Frontal cortex (tissue), 4 donors: ENCODE measurements around the gene NEIL3. TPM values are rescaled to one million over a fixed set of nuclear protein-coding genes. Genes with fewer than 3 reads are reported as not detected.

Experiments used
- DNase-seq, 2 donors: peaks; one replicate each; pipeline ENCODE4 v3.0.0; 2012; ENCODE audit warnings: low spot score in 2 of 2
- FAIRE-seq: peaks from 2 replicates; lab custom pipeline; 2012; peaks lifted over from hg19 to GRCh38; lab: Jason Lieb, UNC
- total RNA-seq: library from RNA; depleted of rRNA; stranded (reverse); fragments of >200 nt; gene quantifications from one replicate; pipeline ENCODE4 v1.2.3, GENCODE V29; 2014
- donor health status: control.
- donor health status: control.
- donor health status: control.

The NEIL3 gene
- total RNA-seq, 1 donor from 2014 or later = 7.3 TPM

DNA sequence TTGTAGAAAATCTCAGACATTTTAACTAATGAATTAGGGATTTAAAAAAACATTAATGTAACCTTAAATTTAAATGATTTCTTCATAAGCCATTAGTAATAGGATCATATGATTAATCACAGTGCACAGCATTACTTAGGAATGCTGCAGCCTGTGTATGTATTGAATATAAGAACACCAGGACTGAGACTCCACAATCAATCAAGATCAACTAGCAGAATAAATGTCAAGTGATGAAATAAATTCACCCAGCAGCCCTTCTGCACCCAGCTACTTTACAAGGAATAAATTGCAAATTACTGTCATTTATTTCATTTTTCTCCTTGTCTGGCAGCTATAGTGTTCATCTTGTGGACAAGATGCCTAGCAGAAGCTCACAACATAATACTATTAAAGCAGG lies 46.5 kb downstream of the NEIL3 start:
- DNase-seq (no peak), FAIRE-seq (no peak)

DNA sequence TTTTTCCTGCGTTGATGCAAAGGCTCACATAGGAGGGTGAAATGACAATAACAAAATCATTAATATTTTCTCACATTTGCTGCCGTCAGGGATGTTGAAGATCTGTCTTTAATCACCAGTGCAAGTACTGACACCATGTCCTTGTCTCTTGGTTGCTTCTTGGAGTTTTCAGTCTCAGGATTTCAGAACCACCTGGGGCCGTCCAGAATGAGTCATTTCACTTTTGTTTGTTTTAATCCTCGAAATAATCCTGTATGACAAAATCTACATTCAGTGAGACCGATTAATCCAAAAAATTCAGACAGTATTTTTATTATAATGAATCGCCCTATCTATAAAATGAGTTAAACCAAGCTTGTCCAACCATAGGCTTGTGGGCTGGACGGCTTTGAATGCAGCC lies 47.2 kb downstream of the NEIL3 start:
- FAIRE-seq = no peak
- DNase-seq = no peak

DNA sequence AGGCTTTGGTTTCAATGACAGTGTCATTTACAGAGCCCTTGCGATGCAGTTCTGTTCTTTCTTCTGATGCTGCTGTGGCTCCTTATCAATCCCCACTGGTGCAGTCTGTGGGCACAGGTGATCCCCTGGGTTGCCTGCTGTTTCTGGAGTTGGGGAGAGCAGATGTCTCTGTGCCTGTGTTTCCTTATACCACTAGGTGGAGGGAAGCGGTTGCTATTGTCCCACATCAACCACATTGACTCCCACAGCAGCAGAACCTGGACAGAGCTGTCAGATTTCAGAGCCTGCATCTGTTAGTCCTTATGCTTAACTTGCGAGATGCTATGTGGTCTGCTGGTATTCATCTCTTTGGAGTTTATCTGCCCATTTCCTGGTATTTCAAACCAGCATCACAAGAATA lies 57.7 kb downstream of the NEIL3 start:
- FAIRE-seq (no peak), DNase-seq (no peak)

DNA sequence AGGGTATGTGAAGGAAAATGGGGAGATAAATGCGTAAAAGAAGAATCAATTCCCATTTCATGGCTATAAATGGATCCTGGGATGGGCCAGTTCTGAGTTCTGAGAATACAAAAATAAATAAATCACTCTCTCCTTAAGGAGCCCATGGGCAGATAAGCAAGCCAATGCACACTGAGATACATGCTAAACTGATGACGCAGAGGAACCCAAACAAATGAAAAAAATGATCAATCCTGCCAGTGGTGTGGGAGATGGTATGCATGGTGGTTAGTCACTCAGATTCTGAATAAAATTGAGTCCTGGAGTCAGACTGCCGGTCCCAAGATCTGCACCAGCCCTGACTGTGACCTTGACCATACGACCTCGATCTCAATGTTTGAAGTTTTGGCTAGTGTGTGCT lies 59.7 kb downstream of the NEIL3 start:
- FAIRE-seq = no peak
- DNase-seq = no peak

DNA sequence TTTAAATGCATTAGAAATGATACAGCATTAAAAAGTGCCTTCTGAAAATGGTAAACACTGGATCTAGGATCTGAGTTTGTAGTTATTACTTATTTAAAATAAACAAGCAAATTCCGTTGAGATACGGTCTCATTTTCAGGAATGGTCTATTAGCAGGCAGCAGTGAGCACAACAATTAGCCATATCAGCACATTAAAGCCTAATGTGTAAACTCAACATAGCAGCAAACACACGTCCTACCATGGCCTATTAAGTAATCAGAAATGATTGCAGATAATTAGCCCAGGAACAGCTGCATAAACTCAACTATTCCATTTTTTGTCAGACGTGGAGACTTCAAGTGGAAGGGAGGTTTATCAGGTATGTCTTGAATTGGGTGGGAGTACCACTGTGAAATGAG lies 61.8 kb downstream of the NEIL3 start:
- FAIRE-seq (no peak), DNase-seq (no peak)

DNA sequence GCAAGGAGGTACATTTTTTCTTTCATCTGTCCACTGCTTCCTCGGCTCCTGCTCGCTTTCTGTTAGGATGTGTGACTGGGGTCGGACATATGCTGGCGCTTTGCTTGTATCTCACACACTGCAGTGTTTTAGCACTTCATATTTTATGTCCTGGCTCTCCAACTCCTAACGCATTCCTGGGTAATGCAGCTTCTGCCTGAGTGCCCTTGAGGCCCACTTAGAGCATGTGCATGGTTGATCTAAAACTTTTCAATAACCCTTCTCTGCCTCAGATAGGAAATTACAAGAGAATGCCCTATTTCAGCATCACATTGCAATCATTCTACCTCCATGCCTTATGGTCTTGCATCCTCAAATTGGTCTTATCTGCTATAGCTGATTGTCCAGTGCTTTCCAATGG lies 65.3 kb downstream of the NEIL3 start:
- FAIRE-seq (no peak), DNase-seq (no peak)

DNA sequence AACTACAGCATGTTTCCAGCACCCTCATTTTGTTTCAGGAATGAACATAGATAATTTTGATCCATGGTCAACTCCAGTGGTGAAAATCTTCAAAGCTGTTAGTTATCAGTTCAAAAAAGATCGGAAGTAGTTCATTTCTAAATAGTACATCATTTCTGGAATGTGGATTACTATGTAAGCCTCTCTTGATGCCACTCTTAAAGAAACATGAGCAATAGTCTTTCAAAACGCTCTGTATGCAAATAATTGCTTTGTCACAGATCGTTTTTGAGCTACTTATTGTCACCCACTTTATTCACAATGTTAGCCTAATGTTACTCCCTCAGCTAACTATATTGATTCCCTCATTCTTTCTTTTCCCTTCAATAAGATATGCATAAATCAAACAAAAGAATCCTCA lies 65.7 kb downstream of the NEIL3 start:
- FAIRE-seq = no peak

DNA sequence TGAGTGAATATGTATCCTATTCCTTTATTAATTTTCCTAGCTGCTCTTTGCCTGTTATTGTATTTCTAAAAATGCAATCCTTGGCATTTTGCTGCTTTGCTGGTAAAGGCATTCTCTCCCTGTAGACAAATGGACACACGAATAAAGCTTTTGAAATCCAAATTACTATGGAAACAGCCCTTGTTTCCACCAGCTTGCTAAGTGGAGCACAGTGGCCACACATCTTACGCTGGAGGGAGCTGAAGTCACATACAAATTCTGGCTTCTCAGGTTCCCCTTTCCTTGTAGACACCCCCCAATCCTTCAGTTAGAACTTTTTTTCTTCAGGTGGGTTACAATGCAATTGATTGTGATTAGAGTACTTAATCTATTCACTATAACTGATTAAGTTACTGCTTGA lies 66.3 kb downstream of the NEIL3 start:
- FAIRE-seq (no peak), DNase-seq (no peak)

More for the DNA sequence above, 65.7 kb downstream of the NEIL3 start:
- no peak for DNase-seq

DNA sequence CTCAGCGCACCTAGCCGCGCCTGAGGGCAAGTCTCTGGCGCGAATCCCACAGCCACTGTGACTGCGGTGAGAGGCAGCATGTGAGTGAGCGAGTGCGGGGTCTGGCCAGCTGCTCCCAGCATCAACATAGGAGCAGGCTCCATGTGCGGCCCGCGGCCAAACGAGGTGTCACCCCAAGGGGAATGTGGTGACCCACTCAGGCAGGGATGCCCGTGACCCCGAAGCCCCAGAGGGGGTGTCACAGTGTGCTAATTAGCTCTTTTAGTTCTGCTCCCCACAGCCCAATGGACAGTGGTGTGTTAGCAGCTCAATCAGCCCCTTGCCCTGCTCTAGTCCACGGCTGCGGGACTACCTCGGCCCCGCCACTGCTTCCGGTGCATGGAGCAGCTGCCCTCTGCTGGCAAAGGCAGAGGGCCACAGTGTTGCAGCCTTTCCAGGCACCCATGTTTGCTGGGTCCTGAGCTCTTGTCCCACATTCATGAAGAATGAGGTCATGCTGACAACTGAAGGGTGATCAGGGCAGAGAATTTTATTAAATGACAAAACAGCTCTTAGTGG lies 71.1 kb downstream of the NEIL3 start:
- FAIRE-seq = no peak
- DNase-seq = no peak

DNA sequence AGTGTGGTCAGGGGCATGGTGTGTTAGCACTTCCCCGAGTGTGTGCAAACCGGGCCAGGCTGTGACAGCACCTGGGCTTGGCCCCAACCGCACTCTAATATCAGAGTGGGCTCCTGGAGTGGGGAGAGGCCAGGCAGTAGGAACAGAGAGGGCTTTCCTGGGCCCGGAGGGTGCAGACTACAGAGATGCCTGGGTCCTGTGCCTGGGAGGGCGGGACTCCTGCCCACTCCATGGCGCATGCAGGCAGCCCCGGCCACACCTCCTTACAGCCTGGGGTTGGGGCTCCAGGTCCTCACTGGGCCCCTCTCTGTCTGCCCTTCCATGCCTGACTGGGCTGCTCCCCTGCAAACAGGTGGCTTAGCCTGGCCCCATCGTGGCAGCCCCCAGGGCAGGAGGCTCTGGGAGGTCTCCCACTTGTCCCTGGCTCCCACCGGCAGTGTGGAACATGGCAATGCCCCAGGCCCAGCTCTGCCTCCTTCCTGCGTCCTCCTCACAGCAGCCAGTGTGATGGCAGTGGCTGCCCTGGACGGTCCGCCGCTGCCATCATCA lies 72.2 kb downstream of the NEIL3 start:
- FAIRE-seq = no peak
- no peak for DNase-seq

DNA sequence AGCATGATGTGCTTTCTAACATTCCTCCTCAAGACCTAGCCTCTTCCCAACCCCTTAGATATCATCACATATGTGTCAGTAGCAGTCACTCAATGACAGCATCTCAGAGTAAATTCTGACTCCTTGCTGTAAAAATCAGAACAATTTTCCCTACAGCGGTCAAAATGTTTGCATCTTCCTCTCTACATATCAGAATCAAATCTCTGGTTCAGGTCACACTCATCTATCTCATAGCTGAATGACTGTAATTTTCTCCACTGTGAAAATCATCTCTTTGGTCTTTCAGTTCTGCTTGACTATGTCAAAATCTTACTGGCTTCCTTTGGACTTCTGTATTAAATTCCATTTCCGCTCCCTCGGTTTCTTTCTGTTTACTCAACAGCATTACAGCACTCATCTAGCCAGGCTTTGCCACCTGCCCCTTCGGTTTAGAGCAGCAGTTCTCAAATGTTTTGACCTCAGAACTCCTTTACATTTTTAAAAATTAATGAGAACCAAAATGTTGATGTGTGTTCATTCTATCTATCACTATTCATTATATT lies 75.3 kb downstream of the NEIL3 start:
- no peak for FAIRE-seq
- no peak for DNase-seq

DNA sequence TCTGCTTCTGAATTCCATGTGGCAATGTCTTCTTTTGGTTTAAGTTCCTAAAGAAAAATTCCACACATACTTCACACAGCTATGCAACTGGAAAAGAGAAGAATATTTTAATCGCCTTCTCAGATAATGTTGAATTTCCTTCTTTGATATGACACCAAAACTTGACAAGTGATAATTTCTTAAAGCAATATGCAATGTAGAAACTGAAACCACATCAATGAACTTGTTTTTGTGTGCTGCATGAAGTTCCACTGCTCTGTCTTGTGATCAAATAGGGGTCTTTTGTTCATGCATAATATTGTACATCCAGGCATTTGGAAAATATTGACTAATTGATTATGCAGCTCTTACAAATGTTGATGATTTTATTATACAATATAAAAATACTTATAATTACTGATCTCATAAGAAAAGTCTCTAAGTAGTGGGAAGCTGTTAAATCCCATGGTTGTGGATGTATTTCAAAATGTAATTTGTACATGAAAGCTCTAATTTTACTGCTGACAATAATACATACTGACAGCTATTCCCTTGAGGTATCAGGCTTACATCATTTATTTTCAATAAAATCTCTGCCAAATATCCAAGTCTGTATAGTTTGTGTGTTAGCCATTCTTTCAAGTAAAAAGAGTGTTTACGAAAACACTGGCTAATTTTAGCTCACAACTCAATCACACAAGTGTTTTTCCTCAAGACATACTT lies 76.1 kb downstream of the NEIL3 start:
- no peak for DNase-seq
- no peak for FAIRE-seq

DNA sequence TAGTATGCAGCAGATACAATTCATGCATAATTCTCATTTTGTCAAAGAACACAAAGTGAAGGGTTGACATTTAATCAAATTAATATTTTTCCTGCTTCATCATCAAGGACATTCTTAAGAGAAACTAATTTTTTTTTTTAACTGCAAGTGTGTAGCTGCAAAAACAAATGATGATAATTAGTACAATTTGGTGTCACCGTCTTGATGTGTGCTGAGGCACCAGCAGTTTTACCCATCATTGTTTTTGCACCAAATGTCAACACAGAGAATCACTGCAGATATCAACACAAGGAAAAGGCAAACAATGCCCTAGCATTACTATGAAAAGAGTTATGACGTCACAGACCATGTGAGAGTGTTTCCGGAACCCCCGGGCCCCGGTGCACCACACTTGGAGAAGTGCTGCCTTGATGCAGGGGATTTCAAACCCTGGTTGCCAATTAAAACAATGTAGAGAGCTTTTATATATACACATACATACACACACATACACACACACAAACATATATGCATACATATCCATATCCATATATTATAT lies 76.7 kb downstream of the NEIL3 start:
- FAIRE-seq (no peak), DNase-seq (no peak)

DNA sequence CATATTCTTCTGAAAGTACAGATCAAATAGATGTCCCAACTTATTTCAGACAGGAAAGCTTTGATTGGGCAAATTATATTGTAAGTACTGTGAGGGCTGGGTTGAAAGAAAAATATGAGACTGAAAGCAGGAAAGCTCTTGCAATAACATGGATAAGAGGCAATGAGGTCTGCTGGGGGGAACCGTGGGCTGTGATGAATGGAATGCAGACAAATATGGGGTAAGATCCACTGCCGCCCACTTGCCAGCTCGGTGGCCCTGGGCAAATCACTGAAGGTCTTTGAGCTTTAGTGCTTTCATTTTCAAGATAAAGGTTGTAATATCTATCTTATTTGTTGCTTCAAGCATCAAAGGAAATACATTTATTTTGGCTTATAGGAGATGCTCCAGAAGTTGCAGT lies 81.6 kb downstream of the NEIL3 start:
- FAIRE-seq = no peak
- DNase-seq = no peak

DNA sequence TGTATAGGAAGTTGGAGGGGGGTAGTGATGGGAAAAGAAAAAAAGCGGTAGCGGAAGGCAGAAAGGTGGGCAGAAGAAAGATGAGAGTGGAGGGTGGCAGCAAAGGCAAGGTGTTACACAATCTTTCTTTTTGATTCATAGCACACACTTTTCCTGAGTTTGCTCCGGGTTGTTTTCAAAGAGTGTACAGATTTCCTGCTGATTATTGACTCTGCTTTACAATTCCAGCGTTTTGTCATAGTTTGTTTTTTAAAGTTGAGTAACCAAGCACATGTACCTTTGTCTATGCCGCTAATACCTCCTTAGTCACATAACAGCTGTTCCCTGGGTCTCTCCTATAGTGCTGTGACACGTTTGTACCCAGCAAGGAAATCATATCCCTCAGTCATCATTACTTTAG lies 82.3 kb downstream of the NEIL3 start:
- no peak for FAIRE-seq
- no peak for DNase-seq

DNA sequence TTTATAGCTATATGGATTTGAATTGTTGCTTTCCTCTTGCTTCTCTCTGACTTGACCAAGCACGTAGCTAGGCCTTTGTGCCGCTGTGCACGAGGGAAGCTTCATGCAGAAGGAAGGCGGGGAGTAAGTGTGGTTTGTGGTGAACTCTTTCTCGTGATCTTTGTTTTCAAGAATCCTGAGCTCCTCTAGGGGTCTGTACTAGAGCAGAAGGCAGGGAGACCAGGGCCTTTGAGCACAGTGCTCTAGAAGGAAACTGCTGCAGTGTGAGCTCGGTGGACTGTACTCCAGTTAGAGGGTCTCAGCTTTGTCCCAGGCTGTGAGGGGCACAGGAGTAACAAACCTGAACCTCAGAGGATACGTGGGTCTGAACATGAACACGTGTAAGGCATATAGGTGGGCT lies 83.6 kb downstream of the NEIL3 start:
- no peak for FAIRE-seq

DNA sequence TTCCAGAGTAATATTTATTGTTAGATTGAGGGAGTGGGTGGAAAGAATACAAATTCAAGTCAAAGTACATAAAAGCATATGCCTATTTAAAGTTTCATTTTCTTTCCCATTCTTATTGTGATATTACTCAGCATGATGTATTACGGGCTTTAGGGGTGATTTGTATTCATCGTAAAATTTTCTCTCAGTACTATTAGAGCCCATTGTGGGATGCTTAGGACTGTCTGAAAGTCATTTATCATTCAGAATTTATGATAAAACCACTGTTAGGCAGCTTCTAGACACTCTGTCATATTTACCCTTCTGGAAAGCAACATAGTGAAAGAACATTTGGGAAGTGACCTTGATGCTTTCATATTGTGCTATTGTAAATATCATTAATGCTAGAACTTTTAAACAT lies 86.7 kb downstream of the NEIL3 start:
- FAIRE-seq (no peak), DNase-seq (no peak)

More for the DNA sequence above, 83.6 kb downstream of the NEIL3 start:
- DNase-seq = no peak

DNA sequence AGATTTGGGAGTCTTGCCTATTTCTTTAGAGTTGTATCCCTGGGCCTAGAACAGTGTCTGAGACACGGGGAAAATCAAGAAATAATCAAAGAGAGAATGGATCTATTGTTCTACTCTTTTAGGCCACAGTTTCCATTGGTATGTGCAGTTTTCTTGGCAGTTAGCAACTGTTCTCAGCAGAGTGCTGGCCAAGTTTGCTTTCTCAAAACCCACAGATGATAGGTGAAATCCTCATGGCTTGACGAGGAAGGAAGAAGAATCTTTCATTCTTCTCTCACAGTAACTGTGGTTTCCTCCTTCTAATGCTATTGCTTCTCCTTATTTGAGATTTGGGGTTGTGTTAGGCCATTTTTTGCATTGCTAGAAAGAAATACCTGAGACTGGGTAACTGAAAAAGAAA lies 90.4 kb downstream of the NEIL3 start:
- FAIRE-seq = no peak
- DNase-seq = no peak

DNA sequence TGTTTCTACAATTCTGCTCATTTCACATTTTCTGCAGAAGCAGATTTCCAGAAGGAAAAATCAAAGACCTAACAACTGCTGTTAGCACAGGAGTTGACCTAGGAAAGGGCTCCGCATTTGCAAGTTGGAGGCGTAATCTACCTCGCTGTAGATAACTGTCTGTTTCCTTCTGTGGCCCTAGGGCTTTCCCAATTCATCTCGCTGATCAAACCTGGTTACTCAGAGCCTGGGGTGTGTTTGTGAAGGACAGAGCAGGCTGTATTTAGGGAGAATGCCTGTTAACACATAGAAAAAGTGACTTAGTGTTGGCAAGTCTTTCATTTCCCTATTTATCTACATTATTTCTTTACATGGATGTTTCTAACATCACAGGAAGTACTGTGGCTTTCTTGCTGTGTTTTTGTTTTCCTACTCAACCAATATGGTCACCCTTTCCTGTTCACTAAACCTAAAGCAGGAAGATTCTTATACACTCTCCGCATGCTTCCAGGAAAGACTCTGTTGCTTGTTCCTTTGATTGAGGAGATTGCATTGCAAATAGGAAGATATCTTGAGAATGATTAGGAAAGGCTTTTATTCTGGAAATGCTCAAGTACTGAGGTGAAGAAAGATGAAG lies 92.1 kb downstream of the NEIL3 start:
- DNase-seq (no peak), FAIRE-seq (no peak)

DNA sequence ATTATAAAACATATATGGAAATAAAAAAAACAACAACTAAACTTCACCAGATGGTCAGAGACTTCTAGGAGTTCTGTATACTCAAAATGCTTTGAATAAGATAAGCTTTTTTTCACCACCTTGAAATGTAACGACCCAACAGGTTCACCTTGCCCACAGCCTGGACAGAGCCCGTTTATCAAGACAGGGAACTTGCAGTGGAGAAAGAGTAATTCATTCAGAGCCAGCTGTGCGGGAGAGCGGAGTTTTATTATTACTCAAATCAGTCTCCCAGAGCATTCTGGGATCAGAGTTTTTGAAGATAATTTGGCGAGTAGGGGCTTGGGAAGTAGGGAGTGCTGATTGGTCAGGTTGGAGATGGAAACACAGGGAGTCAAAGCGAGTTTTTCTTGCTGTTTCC lies 94.1 kb downstream of the NEIL3 start:
- FAIRE-seq = no peak
- no peak for DNase-seq

DNA sequence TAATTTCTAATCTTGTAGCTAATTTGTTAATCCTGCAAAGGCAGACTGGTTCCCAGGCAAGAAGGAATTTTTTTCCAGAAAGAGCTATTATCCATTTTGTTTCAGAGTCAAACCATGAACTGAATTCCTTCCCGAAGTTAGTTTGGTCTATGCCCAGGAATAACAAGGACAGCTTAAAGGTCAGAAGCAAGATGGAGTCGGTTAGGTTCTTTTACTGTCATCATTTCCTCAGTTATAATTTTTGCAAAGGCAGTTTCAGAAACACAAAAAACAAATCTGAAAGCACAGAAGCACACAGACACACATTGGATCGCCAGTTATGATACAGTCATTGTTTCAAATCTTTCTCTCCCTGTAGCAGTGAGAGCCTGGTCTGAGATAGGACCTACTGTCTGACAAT lies 94.7 kb downstream of the NEIL3 start:
- no peak for FAIRE-seq
- no peak for DNase-seq
